ENCODE measurements around the gene PSMG2. TPM values are rescaled to one million over a fixed set of nuclear protein-coding genes. Genes with fewer than 3 reads are reported as not detected.
A peak's percentile ranks its signal among the peaks of the same experiment; 100 is the strongest.

The PSMG2 gene
- total and polyA plus RNA-seq, 2 of the 13 experiments (the other 11 are each of a cell fraction or from before 2014, with no cell fraction given) = 53.4 to 94.8 TPM

DNA sequence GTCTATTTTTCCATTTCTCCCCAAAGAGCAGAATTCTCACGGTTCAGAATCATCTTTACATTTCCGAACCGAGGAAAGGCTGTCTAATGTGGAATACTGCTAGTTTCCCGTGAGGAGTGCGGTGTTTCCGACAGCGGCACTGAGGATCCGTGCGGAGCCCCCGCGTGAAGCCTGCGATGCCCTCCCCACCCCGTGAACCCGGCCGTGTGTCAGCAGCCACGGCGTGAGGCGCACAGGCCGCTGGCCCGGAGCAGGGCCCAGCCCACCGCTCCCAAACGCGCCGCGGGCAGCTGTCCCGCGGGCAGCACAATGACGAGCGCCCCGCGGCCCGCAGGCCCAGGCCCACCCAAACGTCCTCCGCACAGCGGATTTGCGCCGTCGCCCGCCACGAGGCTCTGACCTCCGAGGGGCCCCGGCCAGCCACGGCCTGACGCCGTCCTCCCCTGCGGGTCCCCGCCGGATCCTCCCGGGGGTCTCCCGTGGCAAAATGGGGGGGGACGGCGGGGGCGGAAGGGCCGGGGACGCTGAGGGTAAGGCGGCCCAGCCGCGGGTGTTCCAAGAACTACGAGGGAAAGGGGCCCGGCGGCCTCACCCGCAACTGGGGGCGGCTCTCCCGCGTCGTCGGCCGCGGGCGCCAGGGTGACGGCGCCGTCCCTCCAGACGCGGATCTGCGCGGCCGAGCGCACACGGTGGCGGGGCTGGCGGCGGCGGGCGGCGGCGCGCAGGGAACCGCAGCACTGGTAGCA is 45.7 kb upstream of the PSMG2 start (continued):
- TF ChIP-seq, protein P1, sequence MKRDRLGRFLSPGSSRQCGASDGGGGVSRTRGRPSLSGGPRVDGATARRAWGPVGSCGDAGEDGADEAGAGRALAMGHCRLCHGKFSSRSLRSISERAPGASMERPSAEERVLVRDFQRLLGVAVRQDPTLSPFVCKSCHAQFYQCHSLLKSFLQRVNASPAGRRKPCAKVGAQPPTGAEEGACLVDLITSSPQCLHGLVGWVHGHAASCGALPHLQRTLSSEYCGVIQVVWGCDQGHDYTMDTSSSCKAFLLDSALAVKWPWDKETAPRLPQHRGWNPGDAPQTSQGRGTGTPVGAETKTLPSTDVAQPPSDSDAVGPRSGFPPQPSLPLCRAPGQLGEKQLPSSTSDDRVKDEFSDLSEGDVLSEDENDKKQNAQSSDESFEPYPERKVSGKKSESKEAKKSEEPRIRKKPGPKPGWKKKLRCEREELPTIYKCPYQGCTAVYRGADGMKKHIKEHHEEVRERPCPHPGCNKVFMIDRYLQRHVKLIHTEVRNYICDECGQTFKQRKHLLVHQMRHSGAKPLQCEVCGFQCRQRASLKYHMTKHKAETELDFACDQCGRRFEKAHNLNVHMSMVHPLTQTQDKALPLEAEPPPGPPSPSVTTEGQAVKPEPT (CRISPR knock-in tag; IDR thresholded peaks at IDR 0.05; ENCODE audit: low read depth) = 0 out of 2 replicates have a peak, but pooled peaks have one; percentile 48
- TF ChIP-seq MTF2 (CRISPR knock-in tag; IDR thresholded peaks at IDR 0.05; ENCODE audit: borderline replicate concordance) (0 out of 2 replicates have a peak, but pooled peaks have one; percentile 78), FOXO1 (CRISPR knock-in tag; IDR thresholded peaks at IDR 0.05) (peak; percentile 27; the same call in 1 of the 2 replicates), GATAD1 (CRISPR knock-in tag; IDR thresholded peaks at IDR 0.05) (no peak), ATF7-NPFF (CRISPR knock-in tag; IDR thresholded peaks at IDR 0.05; ENCODE audit: low read depth) (peak; percentile 57; the same call in 1 of the 2 replicates), KDM3A (CRISPR knock-in tag; IDR thresholded peaks at IDR 0.05; ENCODE audit: low read depth) (0 out of 2 replicates have a peak, but pooled peaks have one; percentile 32), ZSCAN21 (CRISPR knock-in tag; IDR thresholded peaks at IDR 0.05; ENCODE audit: borderline replicate concordance) (peak; percentile 41; the same call in 1 of the 2 replicates), RBAK (CRISPR knock-in tag; IDR thresholded peaks at IDR 0.05) (no peak), ZNF775 (CRISPR knock-in tag; IDR thresholded peaks at IDR 0.05; ENCODE audit: borderline replicate concordance) (0 out of 2 replicates have a peak, but pooled peaks have one; percentile 38), KLF15 (CRISPR knock-in tag; IDR thresholded peaks at IDR 0.05; ENCODE audit: borderline replicate concordance) (no peak), ZNF557 (CRISPR knock-in tag; IDR thresholded peaks at IDR 0.05) (no peak), ZNF160 (CRISPR knock-in tag; IDR thresholded peaks at IDR 0.05) (0 out of 2 replicates have a peak, but pooled peaks have one; percentile 37), ZNF274 (CRISPR knock-in tag; IDR thresholded peaks at IDR 0.05) (peak; percentile 66; the same call in 1 of the 2 replicates), SALL1 (CRISPR knock-in tag; IDR thresholded peaks at IDR 0.05) (peak; percentile 38; the same call in 1 of the 2 replicates), POGZ (CRISPR knock-in tag; IDR thresholded peaks at IDR 0.05) (0 out of 2 replicates have a peak, but pooled peaks have one; percentile 18), ZBTB7A (CRISPR knock-in tag; IDR thresholded peaks at IDR 0.05) (peak; percentile 58; the same call in 1 of the 2 replicates), KDM5B (CRISPR knock-in tag; IDR thresholded peaks at IDR 0.05; ENCODE audit: borderline replicate concordance) (peak; percentile 75; the same call in 1 of the 2 replicates), BORCS8-MEF2B (CRISPR knock-in tag; IDR thresholded peaks at IDR 0.05) (peak; percentile 74), FOXJ3 (CRISPR knock-in tag; IDR thresholded peaks at IDR 0.05; ENCODE audit: borderline replicate concordance) (no peak), RBFOX2 (IDR thresholded peaks at IDR 0.05; ENCODE audit: low read depth, low read length) (peak; percentile 57; the same call in 1 of the 2 replicates)
- TF ChIP-seq, protein P2, sequence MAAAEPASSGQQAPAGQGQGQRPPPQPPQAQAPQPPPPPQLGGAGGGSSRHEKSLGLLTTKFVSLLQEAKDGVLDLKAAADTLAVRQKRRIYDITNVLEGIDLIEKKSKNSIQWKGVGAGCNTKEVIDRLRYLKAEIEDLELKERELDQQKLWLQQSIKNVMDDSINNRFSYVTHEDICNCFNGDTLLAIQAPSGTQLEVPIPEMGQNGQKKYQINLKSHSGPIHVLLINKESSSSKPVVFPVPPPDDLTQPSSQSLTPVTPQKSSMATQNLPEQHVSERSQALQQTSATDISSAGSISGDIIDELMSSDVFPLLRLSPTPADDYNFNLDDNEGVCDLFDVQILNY (CRISPR knock-in tag; conservative IDR thresholded peaks at IDR 0.05) = peak; percentile 58
- TF ChIP-seq, protein P3, sequence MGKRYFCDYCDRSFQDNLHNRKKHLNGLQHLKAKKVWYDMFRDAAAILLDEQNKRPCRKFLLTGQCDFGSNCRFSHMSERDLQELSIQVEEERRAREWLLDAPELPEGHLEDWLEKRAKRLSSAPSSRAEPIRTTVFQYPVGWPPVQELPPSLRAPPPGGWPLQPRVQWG (CRISPR knock-in tag; IDR thresholded peaks at IDR 0.05; ENCODE audit: borderline replicate concordance, low read depth) = no peak
- TF ChIP-seq, protein P4, sequence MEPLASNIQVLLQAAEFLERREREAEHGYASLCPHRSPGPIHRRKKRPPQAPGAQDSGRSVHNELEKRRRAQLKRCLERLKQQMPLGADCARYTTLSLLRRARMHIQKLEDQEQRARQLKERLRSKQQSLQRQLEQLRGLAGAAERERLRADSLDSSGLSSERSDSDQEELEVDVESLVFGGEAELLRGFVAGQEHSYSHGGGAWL (CRISPR knock-in tag; IDR thresholded peaks at IDR 0.05) = peak; percentile 84; the same call in 1 of the 2 replicates
- TF ChIP-seq, protein P5, sequence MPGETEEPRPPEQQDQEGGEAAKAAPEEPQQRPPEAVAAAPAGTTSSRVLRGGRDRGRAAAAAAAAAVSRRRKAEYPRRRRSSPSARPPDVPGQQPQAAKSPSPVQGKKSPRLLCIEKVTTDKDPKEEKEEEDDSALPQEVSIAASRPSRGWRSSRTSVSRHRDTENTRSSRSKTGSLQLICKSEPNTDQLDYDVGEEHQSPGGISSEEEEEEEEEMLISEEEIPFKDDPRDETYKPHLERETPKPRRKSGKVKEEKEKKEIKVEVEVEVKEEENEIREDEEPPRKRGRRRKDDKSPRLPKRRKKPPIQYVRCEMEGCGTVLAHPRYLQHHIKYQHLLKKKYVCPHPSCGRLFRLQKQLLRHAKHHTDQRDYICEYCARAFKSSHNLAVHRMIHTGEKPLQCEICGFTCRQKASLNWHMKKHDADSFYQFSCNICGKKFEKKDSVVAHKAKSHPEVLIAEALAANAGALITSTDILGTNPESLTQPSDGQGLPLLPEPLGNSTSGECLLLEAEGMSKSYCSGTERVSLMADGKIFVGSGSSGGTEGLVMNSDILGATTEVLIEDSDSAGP (CRISPR knock-in tag; IDR thresholded peaks at IDR 0.05; ENCODE audit: borderline replicate concordance) = peak; percentile 75; the same call in 1 of the 2 replicates

Data from HepG2 (cell line).